GM21367 (cell line): ENCODE data around the gene CPNE1.

ENCODE experiments used
- ATAC-seq: cut with Tn5 transposase; IDR thresholded peaks from one replicate; pipeline ENCODE4 v1.9.1; 2021; ENCODE audit not compliant: unreplicated experiment

CPNE1 gene

GRCh38 chr20:35654415-35654814, 10.3 kb downstream of the CPNE1 start:
- no peak for ATAC-seq

DNA sequence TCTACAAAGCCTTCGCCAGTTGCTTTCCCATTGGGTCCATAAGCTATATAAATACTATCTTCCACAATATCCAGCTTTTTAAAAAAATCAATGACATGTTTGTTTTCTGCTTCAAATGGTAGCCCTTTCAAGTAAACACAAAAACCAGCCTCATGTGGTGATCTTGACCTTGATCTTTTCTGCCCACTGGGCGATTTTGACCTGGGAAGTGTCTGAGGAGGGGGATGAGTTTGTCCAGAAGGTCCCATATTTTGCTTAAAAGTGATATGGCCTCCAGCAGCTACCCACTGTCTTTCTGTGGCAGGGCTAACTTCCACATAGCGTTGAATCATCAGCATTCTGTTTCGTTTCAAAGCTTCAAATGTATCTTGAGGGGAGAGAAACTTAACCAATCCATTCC, 10.8 kb downstream of the CPNE1 start:
- ATAC-seq: no peak

- no peak for ATAC-seq
Observed at GRCh38 chr20:35653430-35653734, 11.3 kb downstream of the CPNE1 start.

GRCh38 chr20:35652641-35653429, 11.9 kb downstream of the CPNE1 start:
- no peak for ATAC-seq

GRCh38 chr20:35651958-35652357, 12.7 kb downstream of the CPNE1 start:
- ATAC-seq: no peak

- no peak for ATAC-seq
Observed at GRCh38 chr20:35650632-35651031, 14.1 kb downstream of the CPNE1 start.

GRCh38 chr20:35648836-35649235, 15.9 kb downstream of the CPNE1 start:
- no peak for ATAC-seq

DNA sequence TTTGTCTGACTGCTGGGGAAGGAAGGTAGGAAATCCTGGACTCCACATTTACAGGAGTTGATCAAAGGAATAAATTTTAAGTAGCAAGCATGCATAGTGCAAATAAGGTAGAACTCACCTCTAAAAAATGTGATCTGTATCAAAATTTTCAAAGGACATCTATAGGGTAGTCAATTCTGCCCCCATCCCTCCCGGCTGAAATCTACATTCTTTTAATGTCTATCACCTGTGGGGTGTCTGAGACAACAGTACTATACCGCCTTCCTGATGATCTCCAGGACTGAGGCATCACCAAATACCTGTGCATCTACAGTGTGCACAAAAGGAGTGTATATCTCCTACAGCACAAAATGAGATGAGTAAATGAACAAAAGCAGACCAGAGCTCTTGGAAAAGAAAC, 19.9 kb downstream of the CPNE1 start:
- ATAC-seq: no peak

DNA sequence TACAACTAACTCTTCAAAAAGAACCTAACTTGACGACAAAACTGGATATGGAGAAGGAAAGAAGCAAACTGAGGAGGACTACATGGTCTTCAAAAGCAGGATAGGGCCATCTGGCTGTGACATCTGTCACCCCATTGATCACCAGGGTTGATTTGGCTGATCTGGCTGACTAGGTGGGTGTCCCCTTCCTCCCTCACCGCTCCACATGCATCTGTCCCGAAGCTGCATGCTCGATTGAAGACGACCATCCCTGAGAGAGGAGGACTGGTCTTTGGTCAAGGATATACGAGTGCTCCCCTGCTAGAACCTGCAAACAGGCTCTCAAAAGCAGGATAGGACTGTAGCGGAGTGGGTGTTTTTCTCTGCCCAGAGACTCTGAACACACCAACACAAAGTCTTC, 21.7 kb downstream of the CPNE1 start:
- ATAC-seq: no peak

DNA sequence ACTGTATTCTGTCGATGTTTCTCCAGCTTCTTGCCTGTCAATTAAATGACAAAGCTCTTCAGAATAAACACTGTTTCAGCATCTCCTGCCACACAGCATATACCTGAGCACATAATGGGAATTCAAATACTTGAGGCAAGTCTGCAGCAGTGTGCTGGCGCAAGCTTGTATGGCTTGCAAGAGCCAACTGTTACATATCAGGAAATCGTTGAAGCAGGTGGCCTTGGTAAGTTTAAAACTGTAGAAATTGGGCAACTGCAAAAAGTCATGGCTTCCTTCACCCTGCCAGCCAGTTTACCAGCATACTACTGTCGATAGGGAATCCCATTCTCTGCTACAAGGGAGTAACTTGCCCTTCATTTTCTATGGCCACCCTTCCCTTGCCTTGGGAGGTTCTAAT, 23.0 kb downstream of the CPNE1 start:
- ATAC-seq: no peak

DNA sequence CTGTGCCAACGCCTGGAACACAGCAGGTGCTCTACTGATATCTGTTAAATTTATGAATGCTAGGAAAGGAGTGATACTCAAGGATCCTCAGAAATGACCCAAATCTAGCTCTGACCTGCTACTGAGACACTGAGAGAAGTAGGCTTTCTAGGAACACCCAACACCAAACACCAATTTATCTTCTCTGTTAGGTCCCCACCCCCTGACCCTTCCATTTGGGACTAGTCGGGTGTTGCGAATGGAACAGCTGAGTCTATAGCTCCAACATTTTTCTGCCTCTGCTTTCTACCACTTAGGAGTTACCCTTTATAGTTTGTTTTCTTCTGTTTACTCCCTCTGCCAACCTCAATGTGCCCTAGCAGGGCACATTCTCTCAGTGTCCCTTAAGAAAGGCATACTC, 24.0 kb downstream of the CPNE1 start:
- ATAC-seq: no peak

- ATAC-seq: no peak
Observed at GRCh38 chr20:35638751-35639150, 25.9 kb downstream of the CPNE1 start.

- no peak for ATAC-seq
Observed at GRCh38 chr20:35637276-35637675, 27.4 kb downstream of the CPNE1 start.

GRCh38 chr20:35636095-35636494, 28.6 kb downstream of the CPNE1 start:
- no peak for ATAC-seq

DNA sequence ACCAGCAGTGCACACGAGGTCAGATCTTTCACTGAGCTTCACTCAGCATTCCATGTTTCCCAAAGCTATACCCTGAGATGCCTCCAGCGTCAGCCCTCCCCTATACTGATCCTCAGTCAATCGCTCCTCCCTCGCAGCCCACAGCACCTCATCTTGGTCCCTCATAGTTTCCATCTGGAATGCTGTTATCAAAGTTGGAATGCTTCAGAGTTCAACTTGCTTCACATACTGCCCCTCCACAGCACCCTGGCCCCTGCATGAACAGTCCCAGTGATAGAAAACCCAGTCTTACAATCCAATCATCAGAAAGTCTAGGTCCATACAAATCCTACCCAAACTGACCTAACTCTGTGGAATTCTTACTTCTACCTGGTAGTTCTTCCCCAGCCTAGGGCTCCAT, 29.0 kb downstream of the CPNE1 start:
- no peak for ATAC-seq

GRCh38 chr20:35632539-35633115, 32.1 kb downstream of the CPNE1 start:
- no peak for ATAC-seq

GRCh38 chr20:35630636-35631035, 34.1 kb downstream of the CPNE1 start:
- no peak for ATAC-seq

GRCh38 chr20:35629427-35630145, 35.1 kb downstream of the CPNE1 start:
- ATAC-seq: no peak

DNA sequence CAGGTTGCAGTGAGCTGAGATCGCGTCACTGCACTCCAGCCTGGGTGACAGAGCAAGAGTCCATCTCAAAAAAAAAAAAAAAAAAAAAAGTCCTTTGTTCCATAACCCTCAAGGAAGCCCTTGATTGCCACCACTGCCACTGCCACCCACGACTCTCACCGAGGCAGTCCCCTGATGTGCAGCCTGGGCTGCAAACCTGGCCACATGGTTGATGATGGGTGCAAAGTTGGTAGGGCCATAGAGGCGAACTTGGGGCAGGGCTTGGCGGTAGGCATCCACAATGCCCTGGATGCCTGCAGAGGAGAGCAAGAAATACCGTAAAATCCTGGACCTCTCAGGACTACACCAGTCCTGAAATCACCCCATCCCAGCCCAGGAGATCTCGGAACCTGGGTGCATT, 37.6 kb downstream of the CPNE1 start:
- ATAC-seq: no peak

DNA sequence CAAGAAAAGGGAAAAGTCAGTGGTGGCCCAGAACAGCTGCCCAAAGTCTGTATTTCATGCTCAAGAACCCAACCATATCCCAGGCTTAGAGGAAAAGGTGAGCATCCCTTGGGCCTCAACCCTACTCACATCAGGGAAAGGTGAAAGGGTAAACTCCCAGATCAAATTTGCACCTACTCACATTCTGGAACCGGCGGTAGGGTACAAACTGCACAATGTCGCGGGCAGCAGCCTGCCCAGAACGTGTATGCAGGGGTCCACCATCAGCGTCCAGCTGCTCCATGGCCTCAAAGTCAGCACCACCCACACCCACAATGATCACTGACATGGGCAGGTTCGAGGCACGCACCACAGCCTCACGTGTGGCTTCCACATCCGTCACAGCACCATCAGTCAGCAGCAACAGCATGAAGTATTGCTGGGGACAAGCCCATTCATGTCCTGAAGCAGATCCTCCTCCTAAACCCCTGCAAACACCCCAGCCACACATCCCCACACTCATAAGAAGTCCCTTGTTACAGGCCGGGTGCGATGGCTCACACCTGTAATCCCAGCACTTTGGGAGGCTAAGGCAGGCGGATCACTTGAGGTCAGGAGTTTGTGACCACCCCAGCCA, 38.2 kb downstream of the CPNE1 start:
- no peak for ATAC-seq

- ATAC-seq: no peak
Observed at GRCh38 chr20:35625584-35626385, 38.9 kb downstream of the CPNE1 start.
